IMR-90 (cell line): ENCODE data around the gene SLC16A8.

ENCODE experiments used
- BHLHE40 ChIP-seq: fragments of 150-350 bp; IDR thresholded peaks from 2 replicates; pipeline ENCODE4 v1.6.1; 2016; ENCODE audit warnings: mild to moderate bottlenecking, low read depth, low read length
- CEBPB ChIP-seq: IDR thresholded peaks from 2 replicates; pipeline ENCODE4 v1.6.1; 2012; ENCODE audit warnings: low read depth, low read length, improper control_type of control experiment
- CTCF ChIP-seq: conservative IDR thresholded peaks from 2 replicates; pipeline ENCODE4 v1.5.1; 2012; ENCODE audit warnings: mild to moderate bottlenecking, low read depth, low read length, improper control_type of control experiment
- ELK1 ChIP-seq: fragments of 150-350 bp; IDR thresholded peaks from 2 replicates; pipeline ENCODE4 v1.6.1; 2016; ENCODE audit warnings: low read depth, mild to moderate bottlenecking, low read length, moderate library complexity, borderline replicate concordance
- MAFK ChIP-seq: IDR thresholded peaks from 2 replicates; pipeline ENCODE4 v1.6.1; 2012; ENCODE audit warnings: low read depth, low read length, improper control_type of control experiment
- MAZ ChIP-seq: IDR thresholded peaks from 2 replicates; pipeline ENCODE4 v1.6.1; 2012; ENCODE audit warnings: low read depth, mild to moderate bottlenecking, low read length, improper control_type of control experiment, moderate library complexity, borderline replicate concordance
- MXI1 ChIP-seq: IDR thresholded peaks from 2 replicates; pipeline ENCODE4 v1.6.1; 2012; ENCODE audit warnings: low read depth, mild to moderate bottlenecking, low read length, moderate library complexity, borderline replicate concordance
- NFE2L2 ChIP-seq: fragments of 150-350 bp; IDR thresholded peaks from 2 replicates; pipeline ENCODE4 v1.6.1; 2016; ENCODE audit warnings: low read depth, mild to moderate bottlenecking, low read length
- POLR2A ChIP-seq: IDR thresholded peaks from 2 replicates; pipeline ENCODE4 v1.6.1; 2012; ENCODE audit warnings: mild to moderate bottlenecking, low read depth, low read length
- RAD21 ChIP-seq: IDR thresholded peaks from 2 replicates; pipeline ENCODE4 v1.6.1; 2012; ENCODE audit warnings: low read length, improper control_type of control experiment
- RCOR1 ChIP-seq: IDR thresholded peaks from 2 replicates; pipeline ENCODE4 v1.6.1; 2012; ENCODE audit warnings: mild to moderate bottlenecking, low read length, improper control_type of control experiment; ENCODE audit not compliant: insufficient replicate concordance
- RFX5 ChIP-seq: IDR thresholded peaks from 2 replicates; pipeline ENCODE4 v1.8.0; 2012; ENCODE audit warnings: low read depth, mild to moderate bottlenecking, low read length, moderate library complexity
- SMC3 ChIP-seq: fragments of 150-350 bp; IDR thresholded peaks from 2 replicates; pipeline ENCODE4 v1.6.1; 2016; ENCODE audit warnings: low read depth, mild to moderate bottlenecking, antibody characterized with exemption, low read length, moderate library complexity

GRCh38 chr22:38132136-38132535 is 48.2 kb upstream of the SLC16A8 start:
- TF ChIP-seq NFE2L2 (no peak), POLR2A (no peak), MAFK (no peak), CTCF (no peak), RFX5 (no peak), RCOR1 (no peak), BHLHE40 (no peak), CEBPB (no peak), RAD21 (no peak), MAZ (no peak), SMC3 (no peak), MXI1 (no peak), ELK1 (no peak)
